Spleen (tissue), 7 donors: Measurements from ENCODE around the gene ARL15.

ENCODE experiments used
- CTCF ChIP-seq, 11 experiments: fragments of 200-600 bp in 7 of 11; fragments of 450-650 bp in 4 of 11; sonication (generic) in 4 of 11; IDR thresholded peaks in 8 of 11; conservative IDR thresholded peaks in 3 of 11; 1 replicate in 7 of 11; 2 replicates in 4 of 11; pipeline versions ENCODE4 v1.4.0 to v1.8.0; 2016 to 2021; ENCODE audit warnings: antibody characterized with exemption in 11 of 11, inconsistent platforms in 4 of 11, mild to moderate bottlenecking in 1 of 11
- POLR2A ChIP-seq, 3 donors: fragments of 450-650 bp; IDR thresholded peaks; one replicate each; pipeline ENCODE4 v1.5.1; 2017; ENCODE audit warnings: antibody characterized with exemption in 3 of 3, mild to moderate bottlenecking in 1 of 3
- donor health status: DM: no; HTN: no; CAD: no; lungs with moderate emphysema.
- donor health status: DM: no; HTN: no; CAD: no.
- donor health status: DM: no; HTN: no; CAD: no.

- TF ChIP-seq CTCF (IDR thresholded peaks at IDR 0.05 in 8 of 11, conservative IDR thresholded peaks at IDR 0.05 in 3 of 11) (no peak), POLR2A (IDR thresholded peaks at IDR 0.05) (no peak)
These were observed 279.4 kb downstream of the ARL15 start for GRCh38 chr5:54030981-54031380.
